ENCODE results near the gene CCDC177.
A peak's percentile ranks its signal among the peaks of the same experiment; 100 is the strongest.

Gene CCDC177

GRCh38 chr14:69574263-69574953 lies at the start of gene CCDC177:
TSS of gene CCDC177 (minus strand) at chr14:69574871. CDS start at chr14:69573622, 1,249 bp downstream.
- peak; percentile 16 for DNase-seq (ENCODE audit: low read depth)

DNA sequence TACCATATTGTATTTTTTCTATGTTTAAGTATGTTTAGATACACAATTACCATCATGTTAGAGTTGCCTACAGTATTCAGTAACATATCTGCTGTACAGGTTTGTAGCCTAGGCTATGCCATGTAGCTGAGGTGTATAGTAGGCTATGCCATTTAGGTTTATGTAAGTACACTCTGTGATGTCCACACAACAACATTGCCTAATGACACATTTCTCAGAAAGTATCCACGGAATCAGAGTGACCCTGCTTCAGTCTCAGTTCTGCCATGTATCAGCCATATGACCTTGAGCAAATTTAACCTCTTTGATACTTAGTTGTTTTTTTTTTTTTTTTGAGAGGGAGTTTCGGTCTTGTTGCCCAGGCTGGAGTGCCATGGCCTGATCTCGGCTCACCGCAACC lies 49.5 kb upstream of the CCDC177 start:
- DNase-seq (ENCODE audit: low read depth) = no peak

DNA sequence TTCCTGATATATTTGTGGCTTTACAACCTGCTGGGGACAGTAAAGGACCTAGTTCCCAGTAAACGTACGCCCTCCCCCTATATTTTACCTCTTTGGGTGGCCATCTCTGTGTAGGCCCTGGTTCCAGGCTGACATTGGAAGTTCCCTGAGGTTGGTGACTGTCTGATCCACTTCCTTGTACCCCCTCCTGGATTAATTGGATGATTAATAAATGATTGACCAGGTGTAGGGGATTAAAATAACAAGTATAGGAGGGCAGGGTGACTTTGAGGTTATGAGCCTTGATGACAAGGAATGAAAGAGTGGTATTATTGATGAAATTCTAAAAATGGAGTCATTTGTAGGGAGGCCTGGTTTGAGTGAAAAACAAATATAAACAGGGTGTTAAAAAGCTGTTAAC lies 46.3 kb upstream of the CCDC177 start:
- DNase-seq (ENCODE audit: low read depth) = no peak

DNA sequence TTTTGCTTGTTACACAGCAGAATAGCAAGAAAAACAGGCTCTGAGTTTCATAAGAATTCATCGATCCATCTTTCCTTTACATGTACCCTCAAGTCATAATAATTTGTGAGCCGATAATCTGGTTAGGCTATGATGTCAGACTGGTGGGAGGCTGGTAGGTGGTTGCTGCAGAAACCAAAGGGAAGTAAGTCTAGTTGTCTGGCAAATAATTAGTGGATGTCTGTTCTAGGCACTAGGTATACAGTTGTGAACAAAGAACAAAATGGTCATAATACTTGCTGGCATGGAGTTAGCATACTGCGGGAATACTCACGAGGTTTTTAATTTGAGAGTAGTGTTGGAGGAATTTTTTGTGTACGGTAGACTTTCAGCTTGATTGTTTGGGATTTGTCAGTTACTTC lies 45.5 kb upstream of the CCDC177 start:
- no peak for DNase-seq (ENCODE audit: low read depth)

GRCh38 chr14:69619012-69619411 lies 44.3 kb upstream of the CCDC177 start:
- no peak for DNase-seq (ENCODE audit: low read depth)

DNA sequence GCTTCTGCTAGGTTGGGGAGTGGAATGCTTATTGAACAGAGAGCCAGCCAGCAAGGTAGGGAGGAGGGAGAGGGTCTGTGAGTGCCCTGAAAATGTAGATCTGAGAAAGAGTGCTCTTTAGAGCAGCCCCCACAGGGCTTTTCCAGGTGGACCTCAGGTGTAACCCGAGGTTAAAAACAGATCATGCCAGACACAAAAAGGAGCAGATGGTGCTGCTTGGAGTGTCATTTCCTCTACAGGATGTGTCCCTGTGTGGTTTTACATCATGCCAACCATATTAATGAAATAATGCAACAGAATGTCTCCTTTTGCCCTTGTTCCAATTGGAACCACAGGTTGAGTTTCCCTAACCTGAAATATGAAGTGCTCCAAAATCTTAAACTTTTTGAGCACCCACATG lies 43.1 kb upstream of the CCDC177 start:
- DNase-seq (ENCODE audit: low read depth) = no peak

DNA sequence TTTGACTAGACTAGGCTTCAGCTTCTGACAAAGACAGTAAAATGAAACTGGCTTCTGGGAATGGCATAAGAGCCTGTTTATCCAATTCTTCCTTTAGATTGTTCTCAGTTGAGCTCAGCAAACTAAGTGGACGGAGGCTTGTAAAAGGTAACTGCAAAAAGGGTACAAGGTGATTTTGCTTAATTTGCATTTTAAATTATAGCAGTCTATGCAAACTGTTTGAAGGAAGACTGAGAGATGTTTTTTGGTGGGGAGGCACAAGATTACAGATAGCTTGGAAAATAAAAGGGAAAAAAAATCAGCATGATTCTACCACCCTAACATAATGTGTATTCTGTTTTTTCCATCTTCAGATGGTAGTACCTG lies 41.7 kb upstream of the CCDC177 start:
- no peak for DNase-seq (ENCODE audit: low read depth)

- DNase-seq (ENCODE audit: low read depth) = peak; percentile 82
These were observed 41.1 kb upstream of the CCDC177 start for GRCh38 chr14:69615496-69616407.

GRCh38 chr14:69615121-69615495 lies 40.4 kb upstream of the CCDC177 start:
- DNase-seq (ENCODE audit: low read depth) = no peak

DNA sequence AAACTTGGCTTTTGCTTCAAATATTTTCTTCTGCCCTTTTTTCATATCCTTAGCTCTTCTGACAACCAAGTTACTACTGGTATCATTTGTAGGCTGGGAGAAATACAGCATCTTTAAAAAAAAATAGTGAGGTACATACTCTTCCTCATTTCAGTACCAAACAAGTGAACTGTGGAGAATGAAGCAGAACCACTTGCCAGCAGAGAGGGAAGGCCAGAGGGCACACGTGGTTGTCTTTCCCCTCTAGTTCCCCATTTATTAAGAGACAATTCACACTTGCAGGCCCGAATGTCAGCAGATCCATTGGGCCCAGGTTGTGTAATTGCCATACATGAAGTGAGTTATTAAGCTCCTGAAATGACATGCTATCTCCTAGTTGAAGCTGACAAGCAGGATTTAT lies 39.9 kb upstream of the CCDC177 start:
- no peak for DNase-seq (ENCODE audit: low read depth)

GRCh38 chr14:69613312-69614073 lies 38.8 kb upstream of the CCDC177 start:
- no peak for DNase-seq (ENCODE audit: low read depth)

GRCh38 chr14:69612783-69613130 lies 38.1 kb upstream of the CCDC177 start:
- no peak for DNase-seq (ENCODE audit: low read depth)

GRCh38 chr14:69612014-69612782 lies 37.5 kb upstream of the CCDC177 start:
- DNase-seq (ENCODE audit: low read depth) = peak; percentile 32

DNA sequence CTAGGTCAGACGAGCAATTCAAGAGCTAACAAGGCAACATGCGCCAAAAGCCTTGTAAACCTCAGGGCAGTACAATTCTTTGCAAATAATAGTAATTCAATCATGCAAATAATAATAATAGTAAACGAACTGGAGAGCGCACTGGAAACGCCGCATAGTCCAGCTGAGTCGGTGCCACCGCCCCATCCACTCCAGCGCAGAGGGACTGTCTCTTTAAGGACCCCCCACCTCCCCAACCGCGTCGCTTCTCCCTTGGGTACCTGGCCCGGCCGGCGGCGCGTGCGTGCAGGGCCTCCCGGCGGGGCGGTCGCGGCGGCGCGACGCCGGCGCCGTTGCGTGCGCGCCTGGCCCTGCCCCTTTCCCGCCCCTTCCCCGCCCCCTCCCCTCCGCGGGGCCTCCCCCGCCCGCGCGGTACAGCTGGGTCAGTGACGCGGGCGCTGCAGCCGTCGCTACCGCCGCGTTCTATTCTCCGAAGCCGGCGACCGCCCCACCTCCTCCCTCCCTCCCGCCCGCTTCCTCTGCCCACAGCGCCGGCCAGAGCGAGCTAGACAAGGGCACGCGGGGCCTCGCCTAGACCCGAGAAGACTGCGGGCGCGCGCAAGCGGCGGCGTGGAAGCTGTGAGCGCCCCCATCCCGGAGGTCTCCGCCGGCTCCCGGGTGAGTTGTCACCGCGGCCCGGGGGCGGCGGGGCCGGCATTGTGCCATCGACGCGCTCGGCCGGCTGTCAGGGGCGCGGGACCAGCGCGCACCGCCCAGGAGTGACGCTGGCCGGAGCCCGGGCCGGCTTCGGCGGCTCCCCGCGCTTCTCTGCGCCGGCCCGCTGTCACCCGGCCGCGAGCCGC lies 36.7 kb upstream of the CCDC177 start, which contains the start of gene SUSD6:
SUSD6 (plus strand) TSS at position 425 of the 842 bp plus-strand sequence. CDS start 46,997 bp downstream, outside the sequence.
- peak; percentile 91 for DNase-seq (ENCODE audit: low read depth)

DNA sequence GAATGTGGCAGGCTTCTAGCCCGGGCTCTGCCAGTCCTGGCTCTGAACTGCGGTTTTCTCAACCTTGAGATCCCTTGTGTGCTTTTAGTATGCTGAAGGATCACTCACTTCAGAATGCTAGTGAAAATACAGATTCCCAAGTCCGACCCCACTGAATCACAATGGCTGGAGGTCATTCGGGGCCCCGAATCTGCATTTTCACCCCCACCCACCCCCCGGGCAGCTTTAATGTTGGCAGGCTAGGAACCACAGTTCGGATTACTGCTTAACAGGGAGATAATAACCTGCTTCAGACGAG lies 36.2 kb upstream of the CCDC177 start:
- DNase-seq (ENCODE audit: low read depth) = peak; percentile 37

DNA sequence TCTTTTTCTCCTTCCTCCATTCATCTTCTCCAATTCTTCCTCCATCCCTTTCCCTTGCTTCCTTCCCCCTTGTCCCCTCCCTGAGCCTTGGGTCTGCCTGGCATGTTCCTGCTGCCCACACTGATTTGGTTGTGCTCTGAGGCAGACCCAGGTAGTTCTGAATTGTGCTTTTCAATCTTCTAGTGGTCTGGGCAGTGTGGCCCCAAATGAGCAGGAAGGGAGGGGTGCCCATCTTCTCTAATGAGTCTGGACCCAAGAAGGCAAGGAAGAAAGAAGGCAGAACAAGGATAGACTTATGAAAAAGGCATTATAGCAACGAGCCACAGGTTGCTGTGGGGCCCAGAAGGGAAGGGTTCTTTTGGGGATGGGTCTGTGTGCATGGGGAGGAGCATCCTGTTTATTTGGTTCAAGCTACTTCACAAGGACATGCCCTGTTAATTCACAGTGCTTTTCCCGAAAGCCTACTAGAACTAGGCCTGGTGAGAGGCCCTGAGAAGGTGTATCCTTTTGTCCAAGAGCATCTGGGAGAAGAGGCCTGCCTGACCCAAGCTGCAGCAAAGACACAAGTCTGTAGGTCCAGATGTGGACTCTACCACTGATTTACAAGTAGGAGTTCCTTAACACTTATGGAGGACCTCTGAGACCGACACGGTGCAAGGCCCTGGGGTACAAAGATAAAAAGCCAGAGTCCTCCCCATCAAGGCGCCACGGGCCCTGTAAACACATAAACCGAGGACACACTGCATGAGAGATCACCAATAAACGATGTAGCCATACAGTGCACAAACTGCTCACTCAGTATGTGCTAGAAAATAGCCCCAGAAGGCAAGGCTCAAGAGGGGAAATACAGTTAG lies 35.6 kb upstream of the CCDC177 start:
- no peak for DNase-seq (ENCODE audit: low read depth)

DNA sequence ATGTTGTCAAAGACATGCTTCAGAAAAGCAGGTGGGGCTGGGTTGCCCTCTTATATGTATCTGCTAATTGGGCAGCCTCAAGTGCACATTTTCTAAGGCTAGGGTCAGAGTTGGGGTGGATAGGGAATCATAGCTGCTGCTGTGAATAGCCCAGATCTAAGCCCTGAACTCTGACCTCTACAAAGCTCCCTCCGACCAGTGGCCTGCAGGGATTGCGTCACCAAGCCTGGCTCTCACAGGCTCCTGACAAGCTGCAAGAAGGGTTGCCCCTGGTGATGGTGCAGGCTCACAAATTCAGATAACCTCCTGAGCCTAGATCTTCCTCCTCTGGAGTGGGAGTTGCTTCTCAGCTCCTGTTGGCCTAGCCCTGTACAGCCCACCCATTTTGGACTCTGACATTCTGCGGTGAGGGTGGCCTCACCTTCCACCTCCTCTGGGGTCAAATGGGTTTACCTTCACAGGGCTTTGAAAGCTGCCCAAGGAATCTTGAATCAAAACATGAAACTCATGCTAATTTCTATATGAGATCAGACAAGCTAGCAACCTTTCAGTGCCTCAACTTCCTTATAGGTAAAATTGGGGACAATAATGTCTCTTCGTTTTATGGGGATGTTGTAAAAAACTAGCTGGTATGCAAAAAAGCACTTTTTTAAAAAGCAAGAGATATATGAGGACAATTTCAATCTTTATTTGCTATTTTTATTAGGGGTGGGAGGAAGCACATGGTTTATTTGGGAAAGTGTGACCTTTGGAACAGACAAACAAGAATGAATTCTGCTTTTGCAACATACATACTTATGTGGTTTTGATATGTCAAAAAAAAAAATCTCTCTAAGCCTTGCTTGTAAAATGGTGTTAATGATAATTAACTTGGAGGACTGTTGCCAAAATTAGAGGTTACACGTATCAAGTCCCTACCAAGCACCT lies 31.9 kb upstream of the CCDC177 start:
- DNase-seq (ENCODE audit: low read depth) = no peak

GRCh38 chr14:69605738-69606137 lies 31.1 kb upstream of the CCDC177 start:
- DNase-seq (ENCODE audit: low read depth) = no peak

DNA sequence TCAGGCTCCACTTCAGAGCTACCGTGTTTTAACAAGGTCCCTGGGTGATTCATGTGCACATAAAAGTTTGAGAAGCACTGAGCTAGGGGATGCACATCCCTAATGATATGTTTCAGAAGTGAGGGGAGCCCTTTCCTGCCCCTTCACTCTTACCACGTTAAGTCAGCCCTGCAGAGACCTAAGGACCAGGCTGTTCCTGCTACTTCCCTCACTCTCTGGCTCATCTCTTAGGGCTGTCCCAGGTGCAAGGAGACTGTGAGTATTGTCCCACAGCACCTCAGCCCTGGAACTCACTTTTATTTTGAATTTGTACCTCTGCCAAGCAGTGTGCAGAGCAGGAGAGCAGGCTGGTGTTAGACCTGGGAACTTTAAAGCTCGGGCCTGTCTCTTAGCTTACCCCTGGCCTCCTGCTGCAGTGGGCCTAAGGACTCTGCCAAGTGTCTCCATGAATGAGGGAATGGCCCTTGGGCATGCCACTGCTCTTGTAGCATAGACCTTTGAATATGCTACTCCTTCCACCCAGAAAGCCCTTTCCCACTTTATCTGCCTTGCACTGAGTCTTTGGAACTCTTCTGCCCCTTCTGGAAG lies 25.7 kb upstream of the CCDC177 start:
- no peak for DNase-seq (ENCODE audit: low read depth)
